NT2/D1 (cell line): ENCODE data around the gene CD59.
A peak's percentile ranks its signal among the peaks of the same experiment; 100 is the strongest.

Source experiments
- DNase-seq: peaks from one replicate; pipeline ENCODE4 v3.0.0-alpha.2; 2011; ENCODE audit warnings: low read depth, low spot score
- H3K27me3 ChIP-seq: 2 replicates; pipeline ENCODE4 v1.6.0; 2011; ENCODE audit warnings: mild to moderate bottlenecking; ENCODE audit not compliant: insufficient read length, insufficient read depth
- H3K36me3 ChIP-seq: 2 replicates; pipeline ENCODE4 v1.6.1; 2011; ENCODE audit warnings: mild to moderate bottlenecking, low read length, mixed read lengths; ENCODE audit not compliant: insufficient read depth, insufficient read length
- H3K4me1 ChIP-seq: 2 replicates; pipeline ENCODE4 v1.5.1; 2011; ENCODE audit not compliant: insufficient read depth, insufficient read length
- H3K4me3 ChIP-seq: 2 replicates; pipeline ENCODE4 v1.5.1; 2011; ENCODE audit warnings: low read depth; ENCODE audit not compliant: insufficient read length
- H3K9ac ChIP-seq: 2 replicates; pipeline ENCODE4 v1.6.0; 2011; ENCODE audit warnings: low read depth; ENCODE audit not compliant: insufficient read length
- H3K9me3 ChIP-seq: 2 replicates; pipeline ENCODE4 v1.5.1; 2011; ENCODE audit warnings: mild to moderate bottlenecking, low read length; ENCODE audit not compliant: insufficient read depth
- SUZ12 ChIP-seq: IDR thresholded peaks from 2 replicates; pipeline ENCODE4 v1.6.1; 2011; ENCODE audit not compliant: insufficient read length, insufficient read depth; ENCODE audit errors: extremely low read depth
- YY1 ChIP-seq: IDR thresholded peaks from 2 replicates; pipeline ENCODE4 v1.6.1; 2011; ENCODE audit not compliant: insufficient read length, insufficient read depth
- ZNF274 ChIP-seq: IDR thresholded peaks from 2 replicates; pipeline ENCODE4 v1.6.1; 2011; ENCODE audit warnings: mild to moderate bottlenecking, low read depth, low read length

The CD59 gene

GRCh38 chr11:33742249-33742851, 6.1 kb upstream of the CD59 start:
- H3K4me1 ChIP-seq = no peaks in the 10 kb centered on the region
- no peak for DNase-seq
- no peaks in the 10 kb centered on the region for H3K27me3 ChIP-seq
- no peak for TF ChIP-seq ZNF274
- TF ChIP-seq SUZ12 = no peak
- no peak for TF ChIP-seq YY1
- no peaks in the 10 kb centered on the region for H3K9me3 ChIP-seq
- H3K36me3 ChIP-seq = no peaks in the 10 kb centered on the region
- no peak overlapping the region for H3K9ac ChIP-seq
- no peak overlapping the region for H3K4me3 ChIP-seq

DNA sequence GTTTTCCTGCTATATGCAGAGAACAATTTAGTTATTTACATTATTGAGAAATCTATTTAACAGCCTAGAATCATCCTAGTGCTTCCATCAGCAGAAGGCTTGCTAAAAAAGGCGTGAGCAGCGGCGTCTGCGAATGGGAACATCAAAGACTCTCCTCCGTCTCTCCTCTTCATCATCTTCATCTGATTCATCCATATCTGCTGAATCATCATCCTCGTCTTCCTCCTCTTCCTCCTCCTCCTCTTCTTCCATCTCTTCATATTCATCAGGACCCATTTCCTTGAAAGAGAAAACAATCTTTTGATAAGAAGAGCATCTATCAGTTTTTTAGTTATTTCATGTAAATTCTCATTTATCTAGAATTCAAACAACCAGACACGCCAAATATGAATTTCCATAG, 5.6 kb upstream of the CD59 start:
- Histone ChIP-seq H3K27me3 (no peaks in the 10 kb centered on the region), H3K4me1 (no peaks in the 10 kb centered on the region), H3K4me3 (no peak overlapping the region), H3K9me3 (no peaks in the 10 kb centered on the region), H3K36me3 (no peaks in the 10 kb centered on the region), H3K9ac (no peak overlapping the region)
- no peak for TF ChIP-seq SUZ12
- TF ChIP-seq ZNF274 = no peak
- no peak for TF ChIP-seq YY1
- no peak for DNase-seq

- peak overlapping the region; percentile 49 for H3K4me3 ChIP-seq
- no peak for TF ChIP-seq ZNF274
- TF ChIP-seq SUZ12 = no peak
- TF ChIP-seq YY1 = no peak
- H3K4me1 ChIP-seq = no peaks in the 10 kb centered on the region
- H3K27me3 ChIP-seq = peaks cover 19% of the 10 kb centered on the region
- peaks cover 3% of the 10 kb centered on the region for H3K36me3 ChIP-seq
- no peak overlapping the region for H3K9ac ChIP-seq
- no peaks in the 10 kb centered on the region for H3K9me3 ChIP-seq
- no peak for DNase-seq
Observed at GRCh38 chr11:33737362-33737821, 1.2 kb upstream of the CD59 start.

DNA sequence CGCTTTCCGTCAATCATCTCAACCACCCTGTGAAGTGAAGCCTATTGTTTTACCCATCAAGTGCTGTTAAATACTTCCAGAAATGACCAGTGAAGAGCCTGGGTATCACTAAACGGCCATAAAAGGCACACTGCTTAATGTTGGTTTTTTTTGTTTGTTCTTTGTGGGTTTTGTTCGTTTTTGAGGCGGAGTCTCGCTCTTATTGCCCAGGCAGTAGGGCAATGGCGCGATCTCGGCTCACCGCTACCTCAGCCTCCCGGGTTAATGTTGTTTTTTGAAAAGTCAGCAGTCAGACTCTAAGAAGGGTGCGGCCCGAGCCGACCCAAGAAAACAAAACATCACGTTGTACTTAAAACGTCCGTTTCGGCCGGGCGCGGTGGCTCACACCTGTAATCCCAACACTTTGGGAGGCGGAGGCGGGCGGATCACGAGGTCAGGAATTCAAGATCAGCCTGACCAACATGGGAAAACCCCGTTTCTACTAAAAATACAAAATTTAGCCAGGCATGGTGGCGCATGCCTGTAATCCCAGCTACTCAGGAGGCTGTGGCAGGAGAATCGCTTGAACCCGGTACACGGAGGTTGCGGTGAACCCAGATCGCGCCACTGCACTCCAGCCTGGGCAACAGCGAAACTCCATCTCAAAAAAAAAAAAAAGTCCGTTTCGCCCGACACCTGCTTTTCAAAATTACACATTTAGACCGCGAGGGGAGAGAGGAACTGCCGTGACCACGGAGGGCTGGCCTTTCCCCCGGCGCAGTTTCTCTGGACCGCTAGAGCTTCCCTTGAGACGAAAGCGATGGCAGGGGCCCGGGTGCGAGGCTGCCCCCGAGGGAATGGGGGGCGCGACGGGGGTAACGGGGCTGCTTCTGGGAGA, 714 bp downstream of the CD59 start:
- Histone ChIP-seq H3K4me1 (no peaks in the 10 kb centered on the region), H3K27me3 (peaks cover 19% of the 10 kb centered on the region), H3K9me3 (no peaks in the 10 kb centered on the region), H3K9ac (peak overlapping the region; percentile 83), H3K4me3 (peak overlapping the region; percentile 61), H3K36me3 (peaks cover 3% of the 10 kb centered on the region)
- TF ChIP-seq SUZ12 = no peak
- no peak for TF ChIP-seq YY1
- no peak for TF ChIP-seq ZNF274
- DNase-seq = no peak

DNA sequence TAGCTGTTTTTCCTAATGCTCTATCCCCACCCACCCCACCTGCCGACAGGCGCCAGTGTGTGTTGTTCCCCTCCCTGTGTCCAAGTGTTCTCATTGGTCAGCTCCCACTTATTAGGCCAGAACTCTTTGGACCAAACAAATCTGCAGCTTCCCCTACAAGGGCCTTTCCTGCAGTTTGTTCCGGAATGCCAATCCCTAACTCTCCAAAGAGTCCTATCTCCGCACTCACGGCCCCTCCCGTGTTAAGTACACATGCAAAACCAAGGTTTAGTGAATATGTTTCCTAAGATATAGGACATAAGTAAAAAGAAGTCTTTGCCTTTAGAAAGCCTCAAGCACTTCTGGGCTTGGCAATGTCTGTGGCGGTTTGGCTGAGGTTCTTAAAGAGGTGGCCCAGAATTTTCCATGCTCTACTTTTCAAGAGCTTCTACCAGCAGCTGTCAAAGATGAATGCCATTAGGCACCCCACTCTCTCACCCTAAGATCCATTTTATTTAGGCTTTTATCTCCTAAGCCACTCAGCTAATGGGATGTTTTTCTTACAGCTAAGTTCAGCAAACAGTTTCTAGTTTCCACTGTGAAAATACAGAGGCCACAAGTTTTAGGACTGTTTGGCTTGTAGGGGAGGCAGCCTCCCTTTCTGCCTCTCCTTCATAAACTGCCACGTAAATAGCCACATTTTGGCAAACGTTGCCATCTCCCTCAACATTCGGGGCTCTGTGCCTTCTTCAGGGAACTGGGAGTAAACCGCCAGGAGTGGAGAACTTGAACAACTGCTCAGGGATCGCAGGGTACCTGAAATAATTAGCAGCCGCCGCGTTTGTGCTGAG, 1.6 kb downstream of the CD59 start:
- Histone ChIP-seq H3K27me3 (peaks cover 19% of the 10 kb centered on the region), H3K9me3 (no peaks in the 10 kb centered on the region), H3K36me3 (peaks cover 3% of the 10 kb centered on the region), H3K4me1 (no peaks in the 10 kb centered on the region), H3K4me3 (peak overlapping the region; percentile 61), H3K9ac (no peak overlapping the region)
- no peak for DNase-seq
- no peak for TF ChIP-seq YY1
- TF ChIP-seq SUZ12 = no peak
- no peak for TF ChIP-seq ZNF274

DNA sequence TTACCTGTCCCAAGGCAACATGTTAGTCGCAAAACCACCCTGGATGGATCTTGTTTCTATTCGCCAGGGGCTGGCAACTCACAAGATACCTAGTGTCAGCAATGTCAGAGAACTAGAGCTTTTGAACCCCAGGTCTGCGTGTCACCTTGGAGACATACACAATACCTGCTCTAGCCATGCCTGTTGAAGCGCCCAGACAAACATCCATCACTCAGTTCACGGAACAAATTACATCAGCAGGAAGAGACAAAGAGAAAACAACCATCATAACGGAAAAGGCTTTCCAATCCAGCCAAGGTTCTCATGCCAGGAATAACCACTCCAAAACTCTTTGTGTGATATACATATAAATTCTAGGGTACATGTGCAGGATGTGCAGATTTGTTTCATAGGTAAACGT, 2.2 kb downstream of the CD59 start:
- TF ChIP-seq ZNF274 = no peak
- no peak for TF ChIP-seq YY1
- no peak for TF ChIP-seq SUZ12
- Histone ChIP-seq H3K9me3 (no peaks in the 10 kb centered on the region), H3K4me3 (no peak overlapping the region), H3K9ac (no peak overlapping the region), H3K36me3 (peaks cover 3% of the 10 kb centered on the region), H3K27me3 (peaks cover 19% of the 10 kb centered on the region), H3K4me1 (no peaks in the 10 kb centered on the region)
- DNase-seq = no peak
